Epithelial cell of proximal tubule (primary cell): ENCODE data around the gene CACNB1. TPM values are rescaled to one million over a fixed set of nuclear protein-coding genes. Genes with fewer than 3 reads are reported as not detected.
A peak's percentile ranks its signal among the peaks of the same experiment; 100 is the strongest.

Experiments used
- DNase-seq: peaks from one replicate; pipeline ENCODE4 v3.0.0-alpha.2; 2011; ENCODE audit warnings: low read depth
- H3K4me3 ChIP-seq: 2 replicates; pipeline ENCODE4 v1.5.1; 2011; ENCODE audit warnings: low read depth, mild to moderate bottlenecking, low read length
- total RNA-seq: library from RNA; depleted of rRNA; stranded (reverse); fragments of >200 nt; gene quantifications from 2 replicates; pipeline ENCODE4 v1.2.3, GENCODE V29; 2015
- TF ChIP-seq, protein P1 (sequence below): conservative IDR thresholded peaks from 2 replicates; pipeline ENCODE4 v1.5.1; 2012; ENCODE audit warnings: low read depth, mild to moderate bottlenecking, low read length

The CACNB1 gene
- total RNA-seq, 1 donor from 2014 or later = 2.4 TPM

DNA sequence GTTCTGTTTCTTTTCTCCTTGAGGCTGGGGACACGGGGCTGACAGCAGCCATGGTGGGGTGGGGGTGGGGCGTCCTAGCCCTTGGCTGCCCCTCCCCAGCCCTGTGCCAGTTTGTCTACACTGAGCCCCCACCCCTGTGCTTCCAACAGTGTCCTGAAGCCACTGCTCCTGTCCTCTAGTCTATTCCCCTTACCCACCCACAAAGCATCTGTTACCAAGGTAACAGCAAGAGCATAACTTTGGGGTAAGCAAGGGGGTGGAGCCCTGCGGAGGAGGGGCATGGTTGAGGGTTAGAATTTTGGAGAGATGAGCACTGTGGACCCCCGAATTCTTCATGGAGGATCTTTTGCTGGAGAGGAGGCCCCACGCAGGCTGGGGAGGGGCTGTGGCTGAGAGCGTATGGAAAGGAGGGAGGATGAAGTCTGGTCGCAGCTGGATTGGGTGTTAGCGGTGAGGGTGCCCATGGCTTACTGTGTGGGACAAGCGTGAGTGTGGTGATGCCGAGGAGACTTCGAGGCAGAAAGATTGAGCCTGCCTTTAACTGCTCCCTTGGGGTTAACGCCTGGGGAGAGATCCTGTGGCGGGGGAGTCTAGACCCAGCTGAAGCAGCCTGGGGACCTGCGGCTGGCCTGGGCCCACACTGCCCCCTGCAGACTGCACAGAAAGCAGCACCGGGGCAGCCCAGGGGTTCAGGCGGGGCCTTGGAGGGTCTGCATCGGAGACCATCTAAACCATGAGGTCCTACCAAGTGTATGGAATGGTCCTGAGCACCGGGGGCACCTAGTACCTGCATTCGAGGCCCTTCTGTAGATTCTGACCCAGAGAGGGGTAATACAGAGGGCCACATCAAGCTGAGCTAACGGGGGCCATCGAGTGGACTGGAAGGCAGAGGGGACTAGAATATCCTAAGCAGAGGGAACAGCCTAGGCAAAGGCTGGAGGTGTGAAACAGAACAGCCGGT is 34.4 kb upstream of the CACNB1 start:
- no peak for DNase-seq
- no peak overlapping the region for H3K4me3 ChIP-seq
- TF ChIP-seq, protein P1, sequence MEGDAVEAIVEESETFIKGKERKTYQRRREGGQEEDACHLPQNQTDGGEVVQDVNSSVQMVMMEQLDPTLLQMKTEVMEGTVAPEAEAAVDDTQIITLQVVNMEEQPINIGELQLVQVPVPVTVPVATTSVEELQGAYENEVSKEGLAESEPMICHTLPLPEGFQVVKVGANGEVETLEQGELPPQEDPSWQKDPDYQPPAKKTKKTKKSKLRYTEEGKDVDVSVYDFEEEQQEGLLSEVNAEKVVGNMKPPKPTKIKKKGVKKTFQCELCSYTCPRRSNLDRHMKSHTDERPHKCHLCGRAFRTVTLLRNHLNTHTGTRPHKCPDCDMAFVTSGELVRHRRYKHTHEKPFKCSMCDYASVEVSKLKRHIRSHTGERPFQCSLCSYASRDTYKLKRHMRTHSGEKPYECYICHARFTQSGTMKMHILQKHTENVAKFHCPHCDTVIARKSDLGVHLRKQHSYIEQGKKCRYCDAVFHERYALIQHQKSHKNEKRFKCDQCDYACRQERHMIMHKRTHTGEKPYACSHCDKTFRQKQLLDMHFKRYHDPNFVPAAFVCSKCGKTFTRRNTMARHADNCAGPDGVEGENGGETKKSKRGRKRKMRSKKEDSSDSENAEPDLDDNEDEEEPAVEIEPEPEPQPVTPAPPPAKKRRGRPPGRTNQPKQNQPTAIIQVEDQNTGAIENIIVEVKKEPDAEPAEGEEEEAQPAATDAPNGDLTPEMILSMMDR = peak; percentile 70

DNA sequence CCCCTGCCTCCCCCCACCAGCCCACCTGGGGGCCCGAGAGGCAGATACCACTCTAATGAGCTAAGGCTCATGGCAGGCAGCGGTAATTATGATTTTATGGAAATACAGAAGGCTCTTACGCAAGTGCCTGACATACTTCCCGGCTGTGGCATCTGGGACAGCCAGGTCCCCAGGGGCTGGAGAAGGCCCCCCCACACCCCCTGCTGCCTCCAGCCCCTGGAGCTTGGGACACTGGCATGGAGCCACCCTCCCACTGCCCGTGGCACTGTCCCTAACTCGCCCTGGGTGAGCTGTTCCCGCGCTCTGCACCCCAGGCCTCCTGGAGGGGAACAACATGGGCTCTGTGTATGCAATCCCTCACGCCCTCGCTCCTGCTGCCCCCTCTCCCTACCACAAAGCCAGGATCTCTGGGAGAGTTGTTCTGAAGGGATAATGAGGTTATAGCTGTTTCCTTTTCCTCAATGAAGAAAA is 33.7 kb upstream of the CACNB1 start:
- TF ChIP-seq, protein P1 = no peak
- H3K4me3 ChIP-seq = no peak overlapping the region
- DNase-seq = no peak

DNA sequence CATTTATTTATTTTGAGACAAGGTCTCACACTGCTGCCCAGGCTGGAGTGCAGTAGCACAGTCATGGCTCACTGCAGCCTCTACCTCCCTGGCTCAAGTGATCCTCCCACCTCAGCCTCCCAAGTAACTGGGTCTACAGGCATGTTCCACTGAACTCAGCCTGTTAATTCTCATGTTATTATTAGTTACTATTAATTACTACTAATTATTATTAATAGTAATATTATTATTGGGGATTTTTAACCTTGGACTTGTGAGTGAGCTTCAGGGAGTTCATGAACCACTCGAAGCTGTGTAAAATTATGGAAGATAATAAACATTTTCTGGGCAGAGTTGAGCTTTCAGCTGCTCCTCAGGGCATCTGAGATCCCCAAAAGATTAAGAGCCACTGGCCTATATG is 32.9 kb upstream of the CACNB1 start:
- TF ChIP-seq, protein P1 = no peak
- H3K4me3 ChIP-seq = no peak overlapping the region
- DNase-seq = no peak

DNA sequence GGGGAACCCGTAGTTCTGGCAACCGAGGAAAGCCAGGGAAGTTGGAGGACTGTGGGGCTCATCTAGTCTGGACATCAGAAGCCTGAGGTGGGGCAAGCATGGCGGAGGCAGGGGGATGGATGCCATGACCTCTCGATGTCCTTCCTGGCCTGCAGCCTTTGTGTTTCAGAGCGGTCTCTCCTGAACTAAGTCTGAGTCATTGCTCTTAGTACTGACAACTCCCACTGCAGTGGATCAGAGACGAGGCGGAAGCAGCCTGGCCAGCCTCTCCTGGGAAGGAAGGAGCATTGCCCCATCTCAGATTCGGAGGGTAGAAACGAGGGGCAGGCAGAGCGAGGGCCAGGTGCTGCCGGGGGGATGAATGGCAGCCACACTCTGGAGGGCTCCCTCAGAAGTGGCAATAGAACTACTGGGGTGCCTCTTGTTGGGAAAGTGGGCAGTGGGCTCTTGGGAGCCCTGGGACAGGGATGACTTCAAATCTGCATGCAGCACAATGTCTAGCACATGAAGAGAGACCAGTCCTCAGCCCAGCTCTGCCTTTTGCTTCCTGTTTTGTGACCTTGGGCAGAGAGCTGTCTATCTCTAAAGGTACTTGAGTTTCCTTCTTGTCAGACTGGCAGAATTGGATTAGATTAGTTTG is 31.9 kb upstream of the CACNB1 start:
- TF ChIP-seq, protein P1 = no peak
- no peak for DNase-seq
- H3K4me3 ChIP-seq = no peak overlapping the region

DNA sequence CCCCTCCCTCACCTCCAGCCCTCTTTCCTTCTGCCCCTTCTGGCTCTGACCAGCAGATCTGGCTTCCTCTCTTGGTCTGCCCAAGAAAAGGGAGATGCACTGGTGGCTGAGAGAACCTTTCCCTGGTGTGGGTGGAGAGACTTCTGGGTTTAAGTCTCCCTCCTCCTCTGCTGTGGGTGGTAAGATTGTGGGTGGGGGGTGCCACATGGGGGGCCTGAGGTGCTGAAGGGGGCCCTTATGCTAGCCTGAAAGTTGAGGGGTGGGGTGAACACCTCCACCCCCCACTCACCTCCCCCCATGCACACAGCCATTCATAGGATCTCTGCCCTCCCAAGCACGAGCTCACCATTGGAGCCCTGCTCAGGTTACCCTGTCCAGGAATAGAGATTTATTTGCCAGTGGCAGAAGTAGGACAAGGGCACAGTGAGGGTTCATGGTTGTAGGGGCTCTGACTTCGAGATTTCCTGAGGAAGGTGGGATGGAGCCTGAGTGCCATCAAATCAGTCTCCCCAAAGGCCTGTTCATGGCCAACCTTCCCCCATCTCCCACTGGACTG is 30.0 kb upstream of the CACNB1 start:
- no peak for DNase-seq
- TF ChIP-seq, protein P1 = no peak
- H3K4me3 ChIP-seq = no peak overlapping the region

DNA sequence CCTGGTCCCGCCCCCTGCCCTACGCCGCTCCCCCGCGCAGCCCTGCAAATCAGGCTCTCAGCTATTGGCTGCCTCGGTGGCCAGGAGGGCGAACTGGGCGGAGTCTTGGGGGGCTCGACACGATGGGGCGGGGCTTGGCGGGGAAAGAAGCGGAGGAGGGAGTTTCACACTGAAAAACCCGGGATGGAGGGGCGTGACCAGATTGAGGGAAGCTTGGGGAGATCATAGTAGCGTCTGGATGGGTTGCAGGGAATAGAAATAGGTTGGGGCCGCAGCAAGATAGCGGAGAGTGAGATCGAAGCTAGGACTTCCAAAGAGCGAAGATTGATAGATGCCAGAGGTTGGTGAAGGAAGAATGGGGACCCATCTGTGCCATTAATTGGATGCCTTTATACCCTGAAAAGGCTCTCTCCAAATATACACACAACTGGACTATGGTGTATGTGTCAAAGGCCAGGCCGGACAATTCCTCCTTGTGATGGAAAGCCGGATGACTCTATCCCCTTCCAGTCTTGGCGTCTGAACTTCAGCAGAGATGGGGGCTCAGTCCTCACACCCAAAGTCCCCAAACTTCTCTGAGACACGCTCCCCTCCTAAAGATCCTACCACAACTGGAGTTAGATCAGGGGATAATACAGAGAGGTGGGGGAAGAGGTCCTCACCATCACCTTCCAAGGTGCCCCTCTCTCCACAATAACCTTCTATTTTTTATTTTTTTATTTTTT is 28.7 kb upstream of the CACNB1 start:
- H3K4me3 ChIP-seq = no peak overlapping the region
- no peak for DNase-seq
- TF ChIP-seq, protein P1 = no peak
